H1 (cell line): ENCODE measurements around the gene MCM8.

ENCODE experiments used
- EZH2 ChIP-seq: fragments of 200-600 bp; sonication (generic); IDR thresholded peaks from 2 replicates; pipeline ENCODE4 v1.7.1; 2012; ENCODE audit warnings: low read depth, mild to moderate bottlenecking, moderate library complexity, low read length, inconsistent platforms; ENCODE audit not compliant: severe bottlenecking
- POLR2A ChIP-seq, 2 experiments: IDR thresholded peaks; 1 replicate in 1 of 2; 2 replicates in 1 of 2; pipeline ENCODE4 v1.6.1; 2011; ENCODE audit warnings: low read depth in 2 of 2, low read length in 2 of 2, mild to moderate bottlenecking in 2 of 2; ENCODE audit errors: control extremely low read depth in 1 of 2
- RAD21 ChIP-seq, 2 experiments: IDR thresholded peaks in 1 of 2; conservative IDR thresholded peaks in 1 of 2; 2 replicates each; pipeline ENCODE4 v1.6.1; 2011; ENCODE audit warnings: low read depth in 2 of 2, low read length in 2 of 2, improper control_type of control experiment in 1 of 2, inconsistent platforms in 1 of 2, mild to moderate bottlenecking in 1 of 2, moderate library complexity in 1 of 2
- SP4 ChIP-seq: IDR thresholded peaks from 2 replicates; pipeline ENCODE4 v1.6.1; 2012; ENCODE audit warnings: low read length, inconsistent platforms
- TF ChIP-seq, protein P1 (sequence below), 3 experiments: IDR thresholded peaks; 1 replicate in 2 of 3; 2 replicates in 1 of 3; pipeline versions ENCODE4 v1.5.1 to v1.6.1; 2011; ENCODE audit warnings: low read length in 3 of 3, mild to moderate bottlenecking in 3 of 3, inconsistent platforms in 2 of 3, low read depth in 1 of 3, moderate library complexity in 1 of 3; ENCODE audit not compliant: insufficient read depth in 1 of 3; ENCODE audit errors: control extremely low read depth in 1 of 3
- TF ChIP-seq, protein P2 (sequence below): IDR thresholded peaks from 2 replicates; pipeline ENCODE4 v1.6.1; 2011; ENCODE audit warnings: low read depth, mild to moderate bottlenecking, low read length; ENCODE audit not compliant: insufficient read depth

DNA sequence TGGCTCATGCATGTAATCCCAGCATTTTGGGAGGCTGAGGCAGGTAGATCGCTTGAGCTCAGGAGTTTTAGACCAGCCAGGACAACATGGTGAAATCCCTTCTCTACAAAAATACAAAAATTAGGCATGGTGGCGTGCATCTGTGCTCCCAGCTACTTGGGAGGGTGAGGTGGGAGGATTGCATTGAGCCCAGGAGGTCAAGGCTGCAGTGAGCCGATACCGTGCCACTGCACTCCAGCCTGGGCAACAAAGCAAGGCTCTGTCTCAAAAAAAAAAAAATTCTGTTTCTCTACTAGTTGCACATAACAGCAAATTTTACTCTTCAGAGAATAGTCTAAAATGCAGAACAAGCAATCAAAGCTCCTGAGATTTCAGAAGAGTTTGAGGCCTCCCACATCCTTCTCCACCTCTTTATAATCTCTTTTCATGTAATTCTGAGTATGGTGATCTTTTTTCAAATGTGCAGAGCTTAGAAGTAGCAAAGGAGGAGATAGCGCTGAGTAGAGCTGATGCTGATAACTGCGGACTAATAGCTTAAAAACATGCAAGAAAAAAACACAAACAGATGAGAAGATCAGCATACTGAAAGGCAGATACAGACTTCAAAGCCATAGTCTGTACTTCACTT is 80.1 kb downstream of the MCM8 start:
- TF ChIP-seq SP4 = no peak
- TF ChIP-seq, protein P1, sequence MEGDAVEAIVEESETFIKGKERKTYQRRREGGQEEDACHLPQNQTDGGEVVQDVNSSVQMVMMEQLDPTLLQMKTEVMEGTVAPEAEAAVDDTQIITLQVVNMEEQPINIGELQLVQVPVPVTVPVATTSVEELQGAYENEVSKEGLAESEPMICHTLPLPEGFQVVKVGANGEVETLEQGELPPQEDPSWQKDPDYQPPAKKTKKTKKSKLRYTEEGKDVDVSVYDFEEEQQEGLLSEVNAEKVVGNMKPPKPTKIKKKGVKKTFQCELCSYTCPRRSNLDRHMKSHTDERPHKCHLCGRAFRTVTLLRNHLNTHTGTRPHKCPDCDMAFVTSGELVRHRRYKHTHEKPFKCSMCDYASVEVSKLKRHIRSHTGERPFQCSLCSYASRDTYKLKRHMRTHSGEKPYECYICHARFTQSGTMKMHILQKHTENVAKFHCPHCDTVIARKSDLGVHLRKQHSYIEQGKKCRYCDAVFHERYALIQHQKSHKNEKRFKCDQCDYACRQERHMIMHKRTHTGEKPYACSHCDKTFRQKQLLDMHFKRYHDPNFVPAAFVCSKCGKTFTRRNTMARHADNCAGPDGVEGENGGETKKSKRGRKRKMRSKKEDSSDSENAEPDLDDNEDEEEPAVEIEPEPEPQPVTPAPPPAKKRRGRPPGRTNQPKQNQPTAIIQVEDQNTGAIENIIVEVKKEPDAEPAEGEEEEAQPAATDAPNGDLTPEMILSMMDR (IDR thresholded peaks at IDR 0.05; ENCODE audit: control extremely low read depth in 1 of 3, insufficient read depth in 1 of 3, low read depth in 1 of 3, low read length in 3 of 3) = no peak
- no peak for TF ChIP-seq RAD21 (IDR thresholded peaks at IDR 0.05 in 1 of 2, conservative IDR thresholded peaks at IDR 0.05 in 1 of 2; ENCODE audit: low read depth in 2 of 2, low read length in 2 of 2)
- no peak for TF ChIP-seq POLR2A (IDR thresholded peaks at IDR 0.05; ENCODE audit: control extremely low read depth in 1 of 2, low read depth in 2 of 2, low read length in 2 of 2)
- no peak for TF ChIP-seq EZH2
- TF ChIP-seq, protein P2, sequence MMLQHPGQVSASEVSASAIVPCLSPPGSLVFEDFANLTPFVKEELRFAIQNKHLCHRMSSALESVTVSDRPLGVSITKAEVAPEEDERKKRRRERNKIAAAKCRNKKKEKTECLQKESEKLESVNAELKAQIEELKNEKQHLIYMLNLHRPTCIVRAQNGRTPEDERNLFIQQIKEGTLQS = no peak
